ENCODE data around the gene SPRY1. TPM values are rescaled to one million over a fixed set of nuclear protein-coding genes. Genes with fewer than 3 reads are reported as not detected.

SPRY1 gene
- total RNA-seq, 2 donors from 2014 or later, result 9.1 to 18.5 TPM

DNA sequence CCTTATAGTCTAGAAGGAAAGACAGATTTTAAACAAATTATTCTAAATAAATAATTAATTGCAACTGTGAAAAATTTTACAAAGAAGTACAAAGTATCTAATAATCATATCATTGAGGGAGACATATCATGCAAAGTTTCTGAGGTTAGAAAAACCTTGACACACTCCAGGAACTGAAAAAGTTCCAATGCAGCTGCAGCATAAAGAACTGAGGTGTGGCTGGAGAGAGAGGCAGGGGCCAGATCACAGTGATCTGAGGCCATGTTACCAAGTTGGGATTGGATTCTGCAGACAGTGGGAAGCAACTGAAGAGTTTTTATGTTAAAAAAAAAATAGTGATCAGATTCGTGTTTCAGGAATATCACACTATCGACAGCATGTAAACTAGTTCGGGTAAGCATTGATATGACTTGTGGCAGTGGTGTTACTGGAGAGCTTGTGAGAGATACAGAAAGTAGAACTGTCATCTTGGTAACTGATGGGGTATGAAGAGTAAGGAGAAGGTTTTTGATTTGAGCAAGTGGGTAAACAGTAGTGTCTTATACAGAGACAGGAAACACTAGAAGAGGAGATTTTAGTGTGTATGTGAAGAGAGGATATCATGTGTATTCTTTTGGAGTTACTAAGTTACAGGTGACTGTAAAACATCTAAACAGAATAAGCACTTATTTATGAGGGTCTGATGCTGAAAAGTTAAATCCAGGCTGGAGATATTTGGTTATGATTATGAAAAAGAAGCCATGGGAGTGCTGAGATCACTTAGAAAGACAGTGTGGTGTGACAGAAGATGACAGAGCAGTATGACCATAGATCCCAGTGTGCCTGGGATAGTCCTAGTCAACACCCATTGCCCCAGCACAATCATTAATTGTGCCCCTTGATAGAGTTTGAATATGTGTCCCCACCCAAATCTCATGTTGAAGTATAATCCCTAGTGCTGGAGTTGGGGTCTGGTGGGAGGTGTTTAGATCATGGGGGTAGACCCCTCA is 15.6 kb upstream of the SPRY1 start:
- Histone ChIP-seq H3K27ac (ENCODE audit: low read depth, low read length) (no peak overlapping the region), H3K4me3 (ENCODE audit: low read length) (no peak overlapping the region), H3K4me1 (ENCODE audit: control insufficient read depth, insufficient read depth, low read length) (no peaks in the 10 kb centered on the region), H3K36me3 (ENCODE audit: control insufficient read depth, insufficient read depth, low read length) (no peaks in the 10 kb centered on the region), H3K9ac (ENCODE audit: extremely low read depth, low read length, poor library complexity, severe bottlenecking) (no peak overlapping the region), H3K27me3 (ENCODE audit: control insufficient read depth, insufficient read depth, low read length, poor library complexity, severe bottlenecking) (no peaks in the 10 kb centered on the region), H3K9me3 (ENCODE audit: control insufficient read depth, low read length) (no peaks in the 10 kb centered on the region)
- no peaks in the 10 kb centered on the region for H3K9me3 Mint-ChIP-seq
- TF ChIP-seq, protein P1, sequence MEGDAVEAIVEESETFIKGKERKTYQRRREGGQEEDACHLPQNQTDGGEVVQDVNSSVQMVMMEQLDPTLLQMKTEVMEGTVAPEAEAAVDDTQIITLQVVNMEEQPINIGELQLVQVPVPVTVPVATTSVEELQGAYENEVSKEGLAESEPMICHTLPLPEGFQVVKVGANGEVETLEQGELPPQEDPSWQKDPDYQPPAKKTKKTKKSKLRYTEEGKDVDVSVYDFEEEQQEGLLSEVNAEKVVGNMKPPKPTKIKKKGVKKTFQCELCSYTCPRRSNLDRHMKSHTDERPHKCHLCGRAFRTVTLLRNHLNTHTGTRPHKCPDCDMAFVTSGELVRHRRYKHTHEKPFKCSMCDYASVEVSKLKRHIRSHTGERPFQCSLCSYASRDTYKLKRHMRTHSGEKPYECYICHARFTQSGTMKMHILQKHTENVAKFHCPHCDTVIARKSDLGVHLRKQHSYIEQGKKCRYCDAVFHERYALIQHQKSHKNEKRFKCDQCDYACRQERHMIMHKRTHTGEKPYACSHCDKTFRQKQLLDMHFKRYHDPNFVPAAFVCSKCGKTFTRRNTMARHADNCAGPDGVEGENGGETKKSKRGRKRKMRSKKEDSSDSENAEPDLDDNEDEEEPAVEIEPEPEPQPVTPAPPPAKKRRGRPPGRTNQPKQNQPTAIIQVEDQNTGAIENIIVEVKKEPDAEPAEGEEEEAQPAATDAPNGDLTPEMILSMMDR (conservative IDR thresholded peaks at IDR 0.05), result no peak
- no peaks in the 10 kb centered on the region for H3K27me3 Mint-ChIP-seq (ENCODE audit: insufficient read depth)
- no peak for DNase-seq
- WGBS, 2 experiments (ENCODE audit: insufficient coverage in 1 of 2, insufficient read length in 1 of 2), result 77 to 95% methylated on average over 3 of the region's 3 CpGs
- H3K4me3 Mint-ChIP-seq, result no peak overlapping the region
- H3K27ac Mint-ChIP-seq, result no peak overlapping the region
- peaks cover 27% of the 10 kb centered on the region for H3K4me1 Mint-ChIP-seq
- H3K36me3 Mint-ChIP-seq (ENCODE audit: low read depth), result no peaks in the 10 kb centered on the region

DNA sequence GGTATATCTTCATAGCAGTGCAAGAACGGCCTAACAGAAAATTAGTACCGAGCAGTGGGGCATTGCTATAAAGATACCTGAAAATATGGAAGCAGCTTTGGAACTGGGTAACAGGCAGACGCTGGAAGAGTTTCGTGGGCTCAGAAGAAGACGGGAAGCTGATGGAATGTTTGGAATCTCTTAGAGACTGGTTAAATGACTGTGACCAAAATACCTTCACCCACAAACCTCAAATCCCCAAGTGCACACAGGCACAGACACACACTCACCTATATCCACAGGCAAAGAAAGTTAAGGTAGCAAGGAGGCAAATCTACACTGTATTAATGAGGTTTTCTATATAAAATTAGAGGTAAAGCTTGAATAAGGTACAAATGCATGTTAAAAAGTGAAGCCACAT is 14.6 kb upstream of the SPRY1 start:
- Histone ChIP-seq H3K36me3 (ENCODE audit: control insufficient read depth, insufficient read depth, low read length) (no peaks in the 10 kb centered on the region), H3K4me3 (ENCODE audit: low read length) (no peak overlapping the region), H3K27me3 (ENCODE audit: control insufficient read depth, insufficient read depth, low read length, poor library complexity, severe bottlenecking) (no peaks in the 10 kb centered on the region), H3K4me1 (ENCODE audit: control insufficient read depth, insufficient read depth, low read length) (no peaks in the 10 kb centered on the region), H3K27ac (ENCODE audit: low read depth, low read length) (no peak overlapping the region), H3K9me3 (ENCODE audit: control insufficient read depth, low read length) (no peaks in the 10 kb centered on the region), H3K9ac (ENCODE audit: extremely low read depth, low read length, poor library complexity, severe bottlenecking) (no peak overlapping the region)
- no peak overlapping the region for H3K4me3 Mint-ChIP-seq
- 81 to 87% methylated on average over 2 to 5 of the region's 5 CpGs for WGBS, 2 experiments (ENCODE audit: insufficient coverage in 1 of 2, insufficient read length in 1 of 2)
- no peak overlapping the region for H3K27ac Mint-ChIP-seq
- no peak for DNase-seq
- H3K4me1 Mint-ChIP-seq, result peaks cover 28% of the 10 kb centered on the region
- TF ChIP-seq, protein P1 (conservative IDR thresholded peaks at IDR 0.05), result no peak
- H3K9me3 Mint-ChIP-seq, result no peaks in the 10 kb centered on the region
- H3K36me3 Mint-ChIP-seq (ENCODE audit: low read depth), result no peaks in the 10 kb centered on the region
- no peaks in the 10 kb centered on the region for H3K27me3 Mint-ChIP-seq (ENCODE audit: insufficient read depth)

DNA sequence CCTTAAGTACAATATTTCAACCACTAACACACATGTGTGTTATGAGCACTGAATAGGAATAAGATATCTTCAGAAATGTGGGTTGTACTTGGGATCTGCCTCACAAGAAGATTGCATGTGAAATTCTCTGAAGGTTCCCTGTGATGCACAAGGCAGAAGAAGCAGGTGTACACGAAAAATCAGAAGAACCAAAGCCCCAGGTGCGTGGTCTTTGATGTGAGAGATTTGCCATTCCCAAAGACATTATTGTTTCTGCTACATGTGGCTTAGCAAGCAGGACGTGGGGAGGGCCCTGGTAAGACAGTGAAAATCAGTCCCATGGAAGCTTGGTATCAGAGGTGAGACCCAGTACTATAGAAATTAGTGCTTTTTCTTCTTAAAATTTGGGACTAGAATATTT is 13.0 kb upstream of the SPRY1 start:
- H3K4me3 ChIP-seq (ENCODE audit: low read length), result no peak overlapping the region
- DNase-seq, result no peak
- no peak overlapping the region for H3K9ac ChIP-seq (ENCODE audit: extremely low read depth, low read length, poor library complexity, severe bottlenecking)
- Mint-ChIP-seq H3K4me1 (peaks cover 17% of the 10 kb centered on the region), H3K4me3 (no peak overlapping the region), H3K36me3 (ENCODE audit: low read depth) (no peaks in the 10 kb centered on the region), H3K9me3 (no peaks in the 10 kb centered on the region), H3K27ac (no peak overlapping the region), H3K27me3 (ENCODE audit: insufficient read depth) (no peaks in the 10 kb centered on the region)
- no peaks in the 10 kb centered on the region for H3K4me1 ChIP-seq (ENCODE audit: control insufficient read depth, insufficient read depth, low read length)
- TF ChIP-seq, protein P1 (conservative IDR thresholded peaks at IDR 0.05), result no peak
- H3K9me3 ChIP-seq (ENCODE audit: control insufficient read depth, low read length), result no peaks in the 10 kb centered on the region
- H3K36me3 ChIP-seq (ENCODE audit: control insufficient read depth, insufficient read depth, low read length), result no peaks in the 10 kb centered on the region
- no peak overlapping the region for H3K27ac ChIP-seq (ENCODE audit: low read depth, low read length)
- H3K27me3 ChIP-seq (ENCODE audit: control insufficient read depth, insufficient read depth, low read length, poor library complexity, severe bottlenecking), result no peaks in the 10 kb centered on the region
- WGBS, 2 experiments (ENCODE audit: insufficient coverage in 1 of 2, insufficient read length in 1 of 2), result 88 to 93% methylated on average over 2 to 3 of the region's 3 CpGs

Measured in endodermal cell (in vitro differentiated cells).